Measurements from ENCODE around the gene OR11A1. TPM values are rescaled to one million over a fixed set of nuclear protein-coding genes. Genes with fewer than 3 reads are reported as not detected.
"Not testable (repeated sequence)": the region's sequence is repeated elsewhere in the genome, so short reads cannot be mapped to it uniquely, and the experiment has no call there.

Gene OR11A1
- total and polyA plus RNA-seq, 4 donors = not detected

DNA sequence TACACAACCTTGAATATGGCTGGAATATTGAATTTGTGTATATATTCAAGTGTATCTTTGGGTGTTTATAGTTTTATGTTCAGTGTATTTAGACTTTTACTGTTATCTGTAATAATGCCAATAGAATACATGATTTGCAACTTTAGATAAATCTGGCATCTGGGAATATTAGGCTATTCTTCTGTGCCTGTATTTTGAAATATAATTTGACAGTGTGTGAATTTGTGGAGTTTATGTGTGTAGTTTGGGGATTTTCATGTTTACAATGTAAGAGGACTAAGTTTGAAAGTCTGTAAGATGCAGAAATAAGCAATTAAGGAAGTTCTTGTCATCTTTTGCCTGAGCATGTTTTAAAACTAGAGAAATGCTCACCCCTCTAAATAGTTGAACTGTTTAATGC is 17.9 kb downstream of the OR11A1 start, which contains the start of gene OR10C1 (continued):
- TF ChIP-seq, protein P1, sequence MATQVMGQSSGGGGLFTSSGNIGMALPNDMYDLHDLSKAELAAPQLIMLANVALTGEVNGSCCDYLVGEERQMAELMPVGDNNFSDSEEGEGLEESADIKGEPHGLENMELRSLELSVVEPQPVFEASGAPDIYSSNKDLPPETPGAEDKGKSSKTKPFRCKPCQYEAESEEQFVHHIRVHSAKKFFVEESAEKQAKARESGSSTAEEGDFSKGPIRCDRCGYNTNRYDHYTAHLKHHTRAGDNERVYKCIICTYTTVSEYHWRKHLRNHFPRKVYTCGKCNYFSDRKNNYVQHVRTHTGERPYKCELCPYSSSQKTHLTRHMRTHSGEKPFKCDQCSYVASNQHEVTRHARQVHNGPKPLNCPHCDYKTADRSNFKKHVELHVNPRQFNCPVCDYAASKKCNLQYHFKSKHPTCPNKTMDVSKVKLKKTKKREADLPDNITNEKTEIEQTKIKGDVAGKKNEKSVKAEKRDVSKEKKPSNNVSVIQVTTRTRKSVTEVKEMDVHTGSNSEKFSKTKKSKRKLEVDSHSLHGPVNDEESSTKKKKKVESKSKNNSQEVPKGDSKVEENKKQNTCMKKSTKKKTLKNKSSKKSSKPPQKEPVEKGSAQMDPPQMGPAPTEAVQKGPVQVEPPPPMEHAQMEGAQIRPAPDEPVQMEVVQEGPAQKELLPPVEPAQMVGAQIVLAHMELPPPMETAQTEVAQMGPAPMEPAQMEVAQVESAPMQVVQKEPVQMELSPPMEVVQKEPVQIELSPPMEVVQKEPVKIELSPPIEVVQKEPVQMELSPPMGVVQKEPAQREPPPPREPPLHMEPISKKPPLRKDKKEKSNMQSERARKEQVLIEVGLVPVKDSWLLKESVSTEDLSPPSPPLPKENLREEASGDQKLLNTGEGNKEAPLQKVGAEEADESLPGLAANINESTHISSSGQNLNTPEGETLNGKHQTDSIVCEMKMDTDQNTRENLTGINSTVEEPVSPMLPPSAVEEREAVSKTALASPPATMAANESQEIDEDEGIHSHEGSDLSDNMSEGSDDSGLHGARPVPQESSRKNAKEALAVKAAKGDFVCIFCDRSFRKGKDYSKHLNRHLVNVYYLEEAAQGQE (IDR thresholded peaks at IDR 0.05) = no peak
- TF ChIP-seq HNF4G (IDR thresholded peaks at IDR 0.05) (no peak), TAF1 (conservative IDR thresholded peaks at IDR 0.05) (no peak), FOXA1 (IDR thresholded peaks at IDR 0.05) (no peak)

DNA sequence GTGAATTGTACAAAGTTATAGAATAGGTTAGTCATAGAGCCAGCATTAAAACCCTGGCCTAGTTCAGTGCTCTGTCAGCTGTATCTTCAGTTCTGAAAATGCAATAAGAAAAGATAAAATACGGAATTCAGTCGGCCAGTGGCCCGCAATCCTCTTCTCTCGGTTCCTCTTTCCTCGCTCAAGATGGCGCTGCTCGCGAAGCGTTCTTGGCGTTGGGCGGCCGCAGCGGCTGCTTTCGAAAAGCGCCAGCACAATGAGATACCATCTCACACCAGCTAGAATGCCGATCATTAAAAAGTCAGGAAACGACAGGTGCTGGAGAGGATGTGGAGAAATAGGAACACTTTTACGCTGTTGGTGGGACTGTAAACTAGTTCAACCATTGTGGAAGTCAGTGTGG is 20.1 kb downstream of the OR11A1 start:
- not testable (repeated sequence) for H3K36me3 ChIP-seq (ENCODE audit: control insufficient read depth in 4 of 4, insufficient read depth in 3 of 4, low read depth in 1 of 4, low read length in 3 of 4); DNase-seq (ENCODE audit: low spot score); H3K27me3 ChIP-seq (ENCODE audit: control insufficient read depth in 4 of 4, insufficient read depth in 4 of 4, low read length in 3 of 4); H3K9me3 ChIP-seq (ENCODE audit: control insufficient read depth in 4 of 4, low read length in 3 of 4); H3K27ac ChIP-seq (ENCODE audit: low read depth in 1 of 2, low read length in 2 of 2); H3K4me3 ChIP-seq (ENCODE audit: low read depth in 1 of 3, low read length in 3 of 3); H3K9ac ChIP-seq (ENCODE audit: low read depth in 1 of 2, low read length in 2 of 2); H3K4me1 ChIP-seq (ENCODE audit: control insufficient read depth in 4 of 4, insufficient read depth in 4 of 4, low read length in 3 of 4)
- 67% methylated on average over 18 of the region's 18 CpGs for WGBS

GRCh38 chr6:29426654-29427053 is 30.2 kb downstream of the OR11A1 start:
- 74% methylated on average over 3 of the region's 3 CpGs for WGBS
- H3K27ac ChIP-seq (ENCODE audit: low read depth in 1 of 2, low read length in 2 of 2) = no peak overlapping the region

More at GRCh38 chr6:29426654-29427053, 30.2 kb downstream of the OR11A1 start:
- H3K4me1 ChIP-seq (ENCODE audit: control insufficient read depth in 4 of 4, insufficient read depth in 4 of 4, low read length in 3 of 4) = no peaks in the 10 kb centered on the region
- no peak overlapping the region for H3K9ac ChIP-seq (ENCODE audit: low read depth in 1 of 2, low read length in 2 of 2)
- DNase-seq (ENCODE audit: low spot score) = no peak
- H3K9me3 ChIP-seq (ENCODE audit: control insufficient read depth in 4 of 4, low read length in 3 of 4) = no peaks in the 10 kb centered on the region
- H3K27me3 ChIP-seq (ENCODE audit: control insufficient read depth in 4 of 4, insufficient read depth in 4 of 4, low read length in 3 of 4) = peaks cover 0 to 6% (median 0%) of the 10 kb centered on the region in 4 donors
- no peaks in the 10 kb centered on the region for H3K36me3 ChIP-seq (ENCODE audit: control insufficient read depth in 4 of 4, insufficient read depth in 3 of 4, low read depth in 1 of 4, low read length in 3 of 4)
- TF ChIP-seq FOXA1 (IDR thresholded peaks at IDR 0.05) = no peak
- TF ChIP-seq, protein P2, sequence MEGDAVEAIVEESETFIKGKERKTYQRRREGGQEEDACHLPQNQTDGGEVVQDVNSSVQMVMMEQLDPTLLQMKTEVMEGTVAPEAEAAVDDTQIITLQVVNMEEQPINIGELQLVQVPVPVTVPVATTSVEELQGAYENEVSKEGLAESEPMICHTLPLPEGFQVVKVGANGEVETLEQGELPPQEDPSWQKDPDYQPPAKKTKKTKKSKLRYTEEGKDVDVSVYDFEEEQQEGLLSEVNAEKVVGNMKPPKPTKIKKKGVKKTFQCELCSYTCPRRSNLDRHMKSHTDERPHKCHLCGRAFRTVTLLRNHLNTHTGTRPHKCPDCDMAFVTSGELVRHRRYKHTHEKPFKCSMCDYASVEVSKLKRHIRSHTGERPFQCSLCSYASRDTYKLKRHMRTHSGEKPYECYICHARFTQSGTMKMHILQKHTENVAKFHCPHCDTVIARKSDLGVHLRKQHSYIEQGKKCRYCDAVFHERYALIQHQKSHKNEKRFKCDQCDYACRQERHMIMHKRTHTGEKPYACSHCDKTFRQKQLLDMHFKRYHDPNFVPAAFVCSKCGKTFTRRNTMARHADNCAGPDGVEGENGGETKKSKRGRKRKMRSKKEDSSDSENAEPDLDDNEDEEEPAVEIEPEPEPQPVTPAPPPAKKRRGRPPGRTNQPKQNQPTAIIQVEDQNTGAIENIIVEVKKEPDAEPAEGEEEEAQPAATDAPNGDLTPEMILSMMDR (IDR thresholded peaks at IDR 0.05; ENCODE audit: low read depth, low read length, missing input control) = no peak
- TF ChIP-seq, protein P3, sequence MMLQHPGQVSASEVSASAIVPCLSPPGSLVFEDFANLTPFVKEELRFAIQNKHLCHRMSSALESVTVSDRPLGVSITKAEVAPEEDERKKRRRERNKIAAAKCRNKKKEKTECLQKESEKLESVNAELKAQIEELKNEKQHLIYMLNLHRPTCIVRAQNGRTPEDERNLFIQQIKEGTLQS (IDR thresholded peaks at IDR 0.05) = no peak
- TF ChIP-seq EGR1 (IDR thresholded peaks at IDR 0.05; ENCODE audit: low read depth in 2 of 2) = no peak
- no peak for TF ChIP-seq NR2F2 (IDR thresholded peaks at IDR 0.05)
- no peak for TF ChIP-seq GABPA (IDR thresholded peaks at IDR 0.05 in 1 of 2, conservative IDR thresholded peaks at IDR 0.05 in 1 of 2)
- no peak for TF ChIP-seq HNF4G (IDR thresholded peaks at IDR 0.05)
- TF ChIP-seq JUND (IDR thresholded peaks at IDR 0.05) = no peak
- no peak for TF ChIP-seq HNF4A (conservative IDR thresholded peaks at IDR 0.05)
- TF ChIP-seq YY1 (IDR thresholded peaks at IDR 0.05) = no peak
- no peak for TF ChIP-seq RAD21 (IDR thresholded peaks at IDR 0.05)
- no peak for TF ChIP-seq MAX (IDR thresholded peaks at IDR 0.05)
- TF ChIP-seq FOXA2 (IDR thresholded peaks at IDR 0.05) = no peak
- no peak for TF ChIP-seq RXRA (IDR thresholded peaks at IDR 0.05)
- no peak for TF ChIP-seq TAF1 (conservative IDR thresholded peaks at IDR 0.05)
- no peak for TF ChIP-seq SP1 (IDR thresholded peaks at IDR 0.05)
- TF ChIP-seq, protein P4, sequence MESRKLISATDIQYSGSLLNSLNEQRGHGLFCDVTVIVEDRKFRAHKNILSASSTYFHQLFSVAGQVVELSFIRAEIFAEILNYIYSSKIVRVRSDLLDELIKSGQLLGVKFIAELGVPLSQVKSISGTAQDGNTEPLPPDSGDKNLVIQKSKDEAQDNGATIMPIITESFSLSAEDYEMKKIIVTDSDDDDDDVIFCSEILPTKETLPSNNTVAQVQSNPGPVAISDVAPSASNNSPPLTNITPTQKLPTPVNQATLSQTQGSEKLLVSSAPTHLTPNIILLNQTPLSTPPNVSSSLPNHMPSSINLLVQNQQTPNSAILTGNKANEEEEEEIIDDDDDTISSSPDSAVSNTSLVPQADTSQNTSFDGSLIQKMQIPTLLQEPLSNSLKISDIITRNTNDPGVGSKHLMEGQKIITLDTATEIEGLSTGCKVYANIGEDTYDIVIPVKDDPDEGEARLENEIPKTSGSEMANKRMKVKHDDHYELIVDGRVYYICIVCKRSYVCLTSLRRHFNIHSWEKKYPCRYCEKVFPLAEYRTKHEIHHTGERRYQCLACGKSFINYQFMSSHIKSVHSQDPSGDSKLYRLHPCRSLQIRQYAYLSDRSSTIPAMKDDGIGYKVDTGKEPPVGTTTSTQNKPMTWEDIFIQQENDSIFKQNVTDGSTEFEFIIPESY (IDR thresholded peaks at IDR 0.05) = no peak
- TF ChIP-seq, protein P1 (IDR thresholded peaks at IDR 0.05) = no peak
- no peak overlapping the region for H3K4me3 ChIP-seq (ENCODE audit: low read depth in 1 of 3, low read length in 3 of 3)

Measured in liver (tissue), 9 donors.